Naive thymus-derived CD8-positive, alpha-beta T cell (primary cell): ENCODE results near the gene AFAP1L1. TPM values are rescaled to one million over a fixed set of nuclear protein-coding genes. Genes with fewer than 3 reads are reported as not detected.

Experiments
- ATAC-seq, 2 donors: fragments of 150-1000 bp; cut with Tn5 transposase in 1 of 2; sonication (Bioruptor Pico), chemical (Tn5 transposase) in 1 of 2; 1 replicate in 1 of 2; 2 replicates in 1 of 2; pipeline ENCODE4 v1.10.0; 2021; ENCODE audit warnings: mild to moderate bottlenecking in 2 of 2, moderate library complexity in 2 of 2
- POLR2A ChIA-PET: fragments of 350-600 bp; sonication (Branson Sonifier 250); formaldehyde crosslinking; loops from one replicate; lab custom pipeline; 2021; ENCODE audit warnings: antibody characterized with exemption; lab: Charles Lee
- DNase-seq, 10 donors: peaks; one replicate each; pipeline versions ENCODE4 v3.0.0 to v3.0.0-alpha.2; 2020 to 2022
- H3K27ac Mint-ChIP-seq, 10 donors: one replicate each; pipeline ENCODE4 v1.8.0; 2020 to 2022; ENCODE audit warnings: mild to moderate bottlenecking in 10 of 10, mixed read lengths in 10 of 10, moderate library complexity in 4 of 10, inconsistent platforms in 1 of 10
- H3K27me3 Mint-ChIP-seq, 5 donors: one replicate each; pipeline ENCODE4 v1.8.0; 2021 to 2022; ENCODE audit warnings: mixed read lengths in 5 of 5
- H3K36me3 Mint-ChIP-seq, 3 donors: one replicate each; pipeline ENCODE4 v1.8.0; 2020 to 2022; ENCODE audit warnings: mixed read lengths in 3 of 3, mild to moderate bottlenecking in 2 of 3, inconsistent platforms in 1 of 3
- H3K4me1 Mint-ChIP-seq, 4 donors: one replicate each; pipeline ENCODE4 v1.8.0; 2021 to 2022; ENCODE audit warnings: mixed read lengths in 4 of 4
- H3K4me3 Mint-ChIP-seq, 10 donors: one replicate each; pipeline ENCODE4 v1.8.0; 2020 to 2022; ENCODE audit warnings: mild to moderate bottlenecking in 10 of 10, mixed read lengths in 10 of 10, moderate library complexity in 6 of 10, inconsistent platforms in 1 of 10
- H3K9me3 Mint-ChIP-seq, 9 donors: one replicate each; pipeline ENCODE4 v1.8.0; 2020 to 2022; ENCODE audit warnings: mixed read lengths in 9 of 9, mild to moderate bottlenecking in 3 of 9, inconsistent platforms in 1 of 9, moderate library complexity in 1 of 9
- polyA plus RNA-seq, 3 donors: library from polyadenylated mRNA; unstranded; fragments of 300-500 nt; fragmentation: Illumina TruSeq; gene quantifications; one replicate each; pipeline ENCODE4 v1.2.3, GENCODE V29; 2021
- total RNA-seq, 8 experiments: library from RNA in 2 of 8; stranded (reverse) in 2 of 8; gene quantifications; one replicate each; pipeline ENCODE4 v1.2.3 and lab custom pipeline; 2021 to 2026

Gene AFAP1L1
- total and polyA plus RNA-seq, 5 experiments from 2014 or later = 0.13 to 1.2 (median 0.56) TPM

DNA sequence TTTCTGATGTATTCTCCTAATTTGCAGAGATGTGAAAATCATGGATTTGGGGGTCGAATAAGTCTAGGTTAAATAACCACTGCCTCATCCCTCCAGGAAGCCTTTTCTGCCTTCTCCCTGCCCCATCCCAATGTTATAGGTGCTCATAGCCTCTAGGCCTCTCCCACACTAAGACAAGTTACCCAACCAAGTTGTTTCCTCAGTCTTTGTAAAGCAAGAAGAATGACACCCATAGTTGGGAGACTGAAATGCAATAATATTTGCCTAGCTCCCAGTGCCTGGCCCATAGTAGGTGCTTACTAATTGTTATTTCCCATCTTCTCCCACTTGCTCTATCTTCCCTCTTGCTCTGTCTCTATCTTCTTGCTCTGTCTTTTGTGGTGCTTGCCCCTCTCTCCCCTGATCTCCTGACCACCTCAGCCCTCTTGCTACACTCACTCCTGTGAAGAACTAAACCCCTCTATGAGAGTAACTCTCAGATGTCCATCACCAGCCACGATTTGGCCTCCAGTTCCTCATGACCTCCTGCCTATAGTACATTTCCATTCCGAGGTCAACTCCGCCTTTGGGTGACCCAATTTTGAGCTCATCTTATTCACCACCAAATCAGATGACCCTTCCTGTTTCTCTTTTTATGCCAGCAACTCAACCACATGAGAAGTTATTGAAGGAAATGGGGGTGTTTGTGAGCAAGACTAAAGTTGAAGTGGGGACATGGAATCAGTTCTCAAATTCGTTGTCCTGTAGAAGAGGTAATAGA lies 7.0 kb downstream of the AFAP1L1 start:
- Mint-ChIP-seq H3K36me3 (no peaks in the 10 kb centered on the region), H3K27ac (peak overlapping the region in 1 of 10 donors; percentile 39), H3K9me3 (no peaks in the 10 kb centered on the region), H3K27me3 (peaks cover 6 to 24% (median 11%) of the 10 kb centered on the region in 5 donors), H3K4me3 (peak overlapping the region in 1 of 10 donors; percentile 41), H3K4me1 (no peaks in the 10 kb centered on the region)
- POLR2A ChIA-PET = no interaction called here
- no peak for DNase-seq
- ATAC-seq = no peak

DNA sequence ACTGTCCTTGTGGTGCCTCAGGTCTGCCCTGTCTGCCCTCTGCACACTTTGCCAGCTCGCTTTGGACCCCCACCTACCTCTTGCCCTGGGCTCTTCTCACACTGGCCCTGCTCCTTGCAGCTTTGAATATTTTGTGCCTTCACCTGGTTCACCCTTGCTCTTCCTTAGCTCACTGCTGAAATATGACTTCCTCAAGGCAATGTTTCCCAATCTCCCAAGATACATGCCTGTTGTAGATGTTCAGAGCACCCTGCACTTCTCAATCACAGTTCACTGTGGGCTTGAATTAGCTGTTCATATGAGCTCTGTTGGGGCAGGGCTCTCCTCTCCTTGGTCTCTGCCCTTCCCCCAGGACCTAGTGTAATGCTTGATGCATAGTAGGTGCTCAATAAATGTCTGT lies 8.0 kb downstream of the AFAP1L1 start:
- POLR2A ChIA-PET = no interaction called here
- Mint-ChIP-seq H3K36me3 (no peaks in the 10 kb centered on the region), H3K4me3 (no peak overlapping the region), H3K27ac (no peak overlapping the region), H3K27me3 (peaks cover 4 to 24% (median 9%) of the 10 kb centered on the region in 5 donors), H3K4me1 (no peaks in the 10 kb centered on the region), H3K9me3 (no peaks in the 10 kb centered on the region)
- ATAC-seq = no peak
- no peak for DNase-seq

DNA sequence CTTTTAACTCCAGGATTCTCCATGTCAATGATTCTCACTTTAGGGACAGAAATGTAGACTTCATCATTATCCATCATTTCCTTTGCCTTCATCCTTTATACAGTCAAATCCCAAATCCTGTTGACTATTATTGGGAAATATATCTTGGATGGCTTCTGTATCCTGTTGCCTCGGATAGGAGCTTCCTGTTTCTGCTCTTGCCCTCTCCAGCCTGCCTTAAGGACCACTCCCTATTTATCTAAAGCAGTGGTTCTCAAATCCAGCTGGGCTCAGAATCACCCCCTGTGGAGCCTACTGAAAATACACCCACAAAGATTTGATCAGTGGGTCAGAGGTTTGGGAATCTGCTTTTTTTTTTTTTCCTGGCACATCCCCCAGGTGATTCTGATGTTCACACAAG lies 8.5 kb downstream of the AFAP1L1 start:
- Mint-ChIP-seq H3K4me3 (no peak overlapping the region), H3K9me3 (no peaks in the 10 kb centered on the region), H3K27ac (no peak overlapping the region), H3K36me3 (no peaks in the 10 kb centered on the region), H3K27me3 (peaks cover 4 to 24% (median 9%) of the 10 kb centered on the region in 5 donors), H3K4me1 (no peaks in the 10 kb centered on the region)
- POLR2A ChIA-PET = no interaction called here
- DNase-seq (no peak), ATAC-seq (no peak)

GRCh38 chr5:149280802-149281201 lies 9.1 kb downstream of the AFAP1L1 start:
- POLR2A ChIA-PET = no interaction called here

GRCh38 chr5:149282027-149282965 lies 10.6 kb downstream of the AFAP1L1 start:
- no peak overlapping the region for H3K27ac Mint-ChIP-seq
- no peak overlapping the region for H3K4me3 Mint-ChIP-seq
- no peaks in the 10 kb centered on the region for H3K9me3 Mint-ChIP-seq
- no peak for ATAC-seq
- peaks cover 4 to 24% (median 8%) of the 10 kb centered on the region in 5 donors for H3K27me3 Mint-ChIP-seq
- DNase-seq = no peak
- no peaks in the 10 kb centered on the region for H3K4me1 Mint-ChIP-seq
- POLR2A ChIA-PET = no interaction called here
- H3K36me3 Mint-ChIP-seq = no peaks in the 10 kb centered on the region

More at GRCh38 chr5:149280802-149281201, 9.1 kb downstream of the AFAP1L1 start:
- Mint-ChIP-seq H3K36me3 (no peaks in the 10 kb centered on the region), H3K4me3 (no peak overlapping the region), H3K27me3 (peaks cover 4 to 24% (median 9%) of the 10 kb centered on the region in 5 donors), H3K4me1 (no peaks in the 10 kb centered on the region), H3K27ac (no peak overlapping the region), H3K9me3 (no peaks in the 10 kb centered on the region)
- DNase-seq (no peak), ATAC-seq (no peak)

GRCh38 chr5:149282966-149283332 lies 11.3 kb downstream of the AFAP1L1 start:
- Mint-ChIP-seq H3K36me3 (no peaks in the 10 kb centered on the region), H3K27me3 (peaks cover 3 to 18% (median 8%) of the 10 kb centered on the region in 5 donors), H3K4me1 (no peaks in the 10 kb centered on the region), H3K4me3 (no peak overlapping the region), H3K9me3 (no peaks in the 10 kb centered on the region), H3K27ac (no peak overlapping the region)
- no peak for DNase-seq
- no peak for ATAC-seq
- POLR2A ChIA-PET = no interaction called here

DNA sequence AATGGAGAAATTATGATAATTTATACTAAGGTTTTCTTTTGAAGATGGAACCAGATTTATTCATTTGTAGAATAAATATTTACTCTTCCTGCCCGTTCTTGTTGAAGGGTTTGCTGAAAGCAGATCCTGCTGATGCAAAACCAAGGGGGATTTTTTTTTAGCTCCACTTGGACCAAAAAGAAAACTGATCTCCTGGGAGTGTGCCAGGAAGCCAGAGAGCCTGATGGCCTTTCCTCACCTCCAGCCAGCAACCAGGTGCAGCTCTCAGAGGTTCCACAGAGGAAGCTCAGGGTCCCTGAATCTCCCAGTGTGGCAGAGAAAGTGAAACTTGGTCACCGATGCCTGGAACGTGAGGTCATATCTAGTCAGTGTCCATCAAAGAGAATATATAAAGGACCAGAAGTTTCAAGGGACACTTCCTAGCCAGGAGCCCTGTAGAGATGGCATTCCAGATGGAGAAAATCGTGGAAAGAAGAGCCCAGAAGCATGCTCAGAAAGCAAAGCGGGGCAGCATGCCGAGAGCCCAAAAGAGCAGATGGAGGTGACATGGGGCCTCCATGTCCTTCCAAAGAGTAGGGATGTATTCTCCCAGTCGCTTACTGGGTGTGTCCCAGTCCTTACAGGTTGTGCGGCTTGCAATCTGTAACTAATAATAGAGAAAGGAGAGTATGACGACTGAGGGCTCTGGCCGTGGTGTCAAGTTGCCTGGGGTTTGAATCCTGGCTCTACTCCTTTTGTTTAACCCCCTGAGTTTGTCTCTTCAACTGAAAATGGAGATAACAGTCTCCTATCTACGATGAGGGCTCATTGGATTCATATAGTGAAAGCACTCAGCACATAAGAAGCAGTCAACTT lies 12.2 kb downstream of the AFAP1L1 start:
- no peak for ATAC-seq
- Mint-ChIP-seq H3K27ac (no peak overlapping the region), H3K27me3 (peaks cover 2 to 11% (median 5%) of the 10 kb centered on the region in 5 donors), H3K9me3 (no peaks in the 10 kb centered on the region), H3K4me1 (no peaks in the 10 kb centered on the region), H3K36me3 (no peaks in the 10 kb centered on the region), H3K4me3 (no peak overlapping the region)
- DNase-seq = no peak
- POLR2A ChIA-PET = no interaction called here

- ATAC-seq = no peak
- Mint-ChIP-seq H3K36me3 (no peaks in the 10 kb centered on the region), H3K27ac (peak overlapping the region in 1 of 10 donors; percentile 0), H3K4me3 (no peak overlapping the region), H3K4me1 (no peaks in the 10 kb centered on the region), H3K27me3 (peaks cover 2 to 10% (median 4%) of the 10 kb centered on the region in 5 donors), H3K9me3 (no peaks in the 10 kb centered on the region)
- POLR2A ChIA-PET = no interaction called here
- no peak for DNase-seq
These were observed 12.8 kb downstream of the AFAP1L1 start for GRCh38 chr5:149284501-149284900.

- no peak overlapping the region for H3K27ac Mint-ChIP-seq
- no peaks in the 10 kb centered on the region for H3K36me3 Mint-ChIP-seq
- H3K4me3 Mint-ChIP-seq = no peak overlapping the region
- H3K9me3 Mint-ChIP-seq = no peaks in the 10 kb centered on the region
- H3K4me1 Mint-ChIP-seq = no peaks in the 10 kb centered on the region
- H3K27me3 Mint-ChIP-seq = peaks cover 0 to 8% (median 2%) of the 10 kb centered on the region in 5 donors
- ATAC-seq (no peak), DNase-seq (no peak)
- POLR2A ChIA-PET = no interaction called here
These were observed 13.5 kb downstream of the AFAP1L1 start for GRCh38 chr5:149285153-149285552.

DNA sequence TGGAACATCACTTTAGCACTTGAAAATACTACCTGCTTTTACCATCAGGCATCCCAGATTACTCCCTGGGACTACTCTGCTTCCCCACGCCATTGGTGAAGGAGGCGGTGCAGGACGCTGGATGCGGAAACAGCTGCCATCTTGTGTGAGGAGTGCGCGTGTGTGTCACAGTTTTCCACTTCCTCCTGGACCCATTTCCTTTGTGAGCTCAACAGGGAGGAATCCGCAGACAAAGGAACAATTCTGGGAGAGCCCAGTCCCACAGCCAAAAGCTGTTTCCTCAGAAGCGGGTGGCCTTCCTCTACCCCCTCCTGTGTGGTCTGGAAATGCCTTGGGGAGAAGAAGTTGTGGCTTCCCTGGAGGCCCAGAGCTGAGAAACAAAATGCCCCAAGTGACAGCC lies 16.8 kb downstream of the AFAP1L1 start:
- Mint-ChIP-seq H3K9me3 (no peaks in the 10 kb centered on the region), H3K27me3 (peaks cover 0 to 3% (median 1%) of the 10 kb centered on the region in 5 donors)
- POLR2A ChIA-PET = no interaction called here

DNA sequence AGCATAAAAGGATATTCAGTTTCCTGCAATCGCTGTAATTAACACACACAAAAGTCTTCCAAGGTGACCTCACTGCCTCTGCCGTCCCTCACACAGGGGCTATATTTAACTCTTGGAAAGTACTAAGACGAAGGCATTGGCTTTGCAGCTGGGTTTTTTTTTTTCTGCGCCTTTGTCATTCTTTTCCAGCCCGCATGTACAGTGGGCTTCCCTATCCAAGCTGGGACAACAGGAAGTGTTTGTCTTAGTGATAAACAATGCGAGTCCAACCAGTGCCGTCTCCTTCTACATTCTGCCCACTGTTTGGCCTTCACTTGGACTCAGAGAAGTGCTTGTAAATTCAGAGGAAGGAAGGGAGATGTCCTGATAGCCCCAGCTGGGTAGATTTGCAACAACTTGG lies 17.6 kb downstream of the AFAP1L1 start:
- H3K36me3 Mint-ChIP-seq = no peaks in the 10 kb centered on the region
- no peak overlapping the region for H3K4me3 Mint-ChIP-seq
- peaks cover 0 to 3% (median 1%) of the 10 kb centered on the region in 5 donors for H3K27me3 Mint-ChIP-seq
- H3K9me3 Mint-ChIP-seq = no peaks in the 10 kb centered on the region
- no peak overlapping the region for H3K27ac Mint-ChIP-seq
- POLR2A ChIA-PET = no interaction called here
- no peak for ATAC-seq
- H3K4me1 Mint-ChIP-seq = peaks cover 0 to 1% (median 1%) of the 10 kb centered on the region in 4 donors
- no peak for DNase-seq

More for the DNA sequence above, 16.8 kb downstream of the AFAP1L1 start:
- no peaks in the 10 kb centered on the region for H3K36me3 Mint-ChIP-seq
- DNase-seq = no peak
- H3K27ac Mint-ChIP-seq = no peak overlapping the region
- no peaks in the 10 kb centered on the region for H3K4me1 Mint-ChIP-seq
- no peak overlapping the region for H3K4me3 Mint-ChIP-seq
- no peak for ATAC-seq
